Stimulated activated CD4-positive, alpha-beta T cell treated with anti-CD3 and anti-CD28 coated beads, Interleukin-15, amount 100 ng/mL, for 48 hours (primary cell): ENCODE measurements around the gene GYS1.
"Not testable (repeated sequence)": the region's sequence is repeated elsewhere in the genome, so short reads cannot be mapped to it uniquely, and the experiment has no call there.

Experiments
- DNase-seq, 2 donors: peaks; one replicate each; pipeline ENCODE4 v3.0.0-alpha.2; 2020; ENCODE audit warnings: low read depth in 2 of 2

Gene GYS1

DNA sequence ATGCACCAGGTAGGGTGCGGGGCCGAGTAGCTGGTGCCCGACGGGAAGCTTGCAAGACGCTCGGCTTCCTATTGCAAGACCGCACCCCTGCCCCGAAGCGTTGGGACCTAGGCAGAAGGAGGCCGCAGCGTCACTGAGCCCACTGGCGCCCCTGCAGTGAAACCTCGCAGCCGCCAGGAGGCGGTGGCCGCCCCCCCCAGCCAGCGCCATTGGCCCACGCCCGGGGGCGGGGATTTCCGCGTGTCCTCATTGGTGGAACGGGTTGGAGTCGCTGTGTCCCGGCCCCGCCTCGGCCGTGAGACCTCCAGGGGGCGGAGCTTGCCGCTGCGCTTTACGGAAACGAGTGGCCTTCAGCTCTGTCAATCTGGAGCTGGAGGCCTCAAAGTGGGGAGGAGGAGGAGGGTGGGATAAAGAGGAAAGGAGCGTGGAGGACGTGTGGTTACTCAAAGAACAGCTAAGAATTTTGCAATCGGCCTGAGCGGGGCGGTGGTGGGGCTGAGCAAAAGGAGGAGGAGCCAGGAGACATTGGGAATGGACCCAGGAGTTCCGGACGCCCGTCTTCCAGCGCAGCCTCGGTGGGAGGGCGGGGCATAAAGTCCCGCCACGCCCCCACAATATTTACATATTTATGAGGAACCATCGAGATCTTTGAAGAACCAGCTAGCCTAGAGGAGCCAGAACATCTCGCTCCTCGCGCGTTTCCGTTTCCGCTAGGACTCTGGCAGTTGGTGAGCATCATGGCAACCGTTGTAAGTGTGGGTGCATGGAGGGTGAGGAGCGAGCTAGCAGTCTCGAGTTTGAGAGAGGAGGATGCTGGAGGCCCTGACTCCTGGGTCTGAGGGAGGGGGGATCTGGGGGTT is at the start of gene GYS1, which contains the start of gene RUVBL2:
Gene GYS1, minus strand, starts transcription at position 135 of the 860 bp plus-strand sequence. CDS start 197 bp downstream, outside the sequence.
Gene RUVBL2, plus strand, starts transcription at position 713 of the 860 bp plus-strand sequence. Its CDS starts 25 bp downstream, at position 738.
- peak; percentile 99 to 100 for DNase-seq

DNA sequence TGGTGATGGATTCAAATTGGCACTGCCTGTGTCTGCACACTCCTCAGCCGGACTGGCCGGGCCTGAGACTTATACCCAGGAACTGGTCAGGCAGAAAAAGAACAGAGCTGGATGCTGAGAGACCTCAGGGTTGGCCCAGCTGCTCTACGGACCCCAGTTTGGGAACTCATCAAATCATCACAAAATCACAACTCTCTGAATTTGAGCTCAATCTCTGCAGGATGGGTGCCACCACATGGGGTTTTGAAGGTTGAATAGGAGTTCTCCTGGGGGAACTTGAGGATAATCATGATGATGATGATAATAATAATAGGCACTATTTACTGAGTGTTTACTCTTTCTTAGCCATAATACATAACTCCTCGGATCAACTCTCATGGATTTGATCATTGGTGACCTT is 49.6 kb upstream of the GYS1 start:
- not testable (repeated sequence) for DNase-seq

DNA sequence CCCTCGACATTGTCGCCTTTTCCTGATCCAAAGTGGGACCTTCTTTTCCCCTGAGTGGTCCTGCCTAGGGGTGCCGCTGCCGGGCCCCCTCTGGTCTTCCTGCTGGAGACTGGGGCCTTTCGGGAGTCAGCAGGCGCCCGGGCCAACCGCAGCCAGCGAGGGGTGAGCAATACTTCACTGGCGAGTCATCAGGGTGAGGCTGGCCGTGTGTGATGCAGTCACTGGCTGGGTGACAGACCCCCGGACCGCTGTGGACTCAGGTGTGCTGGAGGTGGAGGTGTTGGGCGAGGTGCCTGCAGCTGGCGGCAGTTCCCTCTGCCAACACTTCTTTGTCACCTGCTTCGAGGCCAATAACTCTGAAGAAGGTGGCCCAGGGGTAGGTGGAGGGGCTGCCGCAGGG is 49.1 kb upstream of the GYS1 start:
- DNase-seq: no peak

DNA sequence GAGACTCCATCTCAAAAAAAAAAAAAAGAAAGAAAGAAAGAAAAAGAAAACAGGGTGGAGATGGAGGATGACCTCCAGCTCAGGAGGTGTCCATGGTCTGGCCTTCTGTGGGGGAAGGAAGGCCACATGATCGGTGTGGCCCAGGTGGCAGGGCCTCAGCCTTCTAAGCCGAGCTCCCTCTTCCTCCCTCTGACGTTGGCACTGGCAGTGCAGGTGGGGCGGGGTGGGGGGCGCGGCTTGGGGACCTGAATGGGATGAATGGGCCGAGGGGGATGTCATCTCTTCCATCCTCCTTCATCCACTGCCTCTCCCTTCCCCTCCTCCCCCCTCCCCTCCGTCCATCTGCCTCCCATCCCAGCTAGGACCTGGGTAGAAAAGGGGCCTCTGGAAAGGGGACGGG is 46.6 kb upstream of the GYS1 start:
- not testable (repeated sequence) for DNase-seq

DNA sequence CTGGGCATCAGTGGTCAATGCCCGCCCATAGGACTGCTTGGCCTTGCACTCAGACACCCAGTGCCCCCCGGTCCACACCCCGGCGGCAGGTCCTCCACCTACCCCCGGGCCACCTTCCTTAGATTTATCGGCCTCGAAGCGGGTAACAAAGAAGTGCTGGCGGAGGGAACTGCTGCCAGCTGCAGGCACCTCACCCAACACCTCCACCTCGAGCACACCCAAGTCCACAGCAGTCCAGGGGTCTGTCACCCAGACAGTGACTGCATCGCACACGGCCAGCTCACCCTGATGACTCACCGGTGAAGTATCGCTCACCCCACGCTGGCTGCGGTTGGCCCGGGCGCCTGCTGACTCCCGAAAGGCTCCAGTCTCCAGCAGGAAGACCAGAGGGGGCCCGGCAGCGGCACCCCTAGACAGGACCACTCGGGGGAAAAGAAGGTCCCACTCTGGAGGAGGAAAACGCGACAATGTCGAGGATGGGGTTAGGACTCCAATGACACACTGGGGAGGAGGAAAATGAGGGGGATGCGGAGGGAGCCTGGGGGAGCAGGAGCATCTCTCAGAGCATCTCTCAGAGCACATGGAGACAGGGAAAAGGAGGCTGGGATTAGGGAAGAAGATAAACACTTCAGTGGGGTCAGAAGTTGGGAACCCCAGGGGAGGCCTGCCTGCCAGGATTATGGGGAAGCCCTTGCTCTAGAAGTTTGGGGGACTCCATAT is 45.6 kb upstream of the GYS1 start:
- DNase-seq: not testable (repeated sequence)

DNA sequence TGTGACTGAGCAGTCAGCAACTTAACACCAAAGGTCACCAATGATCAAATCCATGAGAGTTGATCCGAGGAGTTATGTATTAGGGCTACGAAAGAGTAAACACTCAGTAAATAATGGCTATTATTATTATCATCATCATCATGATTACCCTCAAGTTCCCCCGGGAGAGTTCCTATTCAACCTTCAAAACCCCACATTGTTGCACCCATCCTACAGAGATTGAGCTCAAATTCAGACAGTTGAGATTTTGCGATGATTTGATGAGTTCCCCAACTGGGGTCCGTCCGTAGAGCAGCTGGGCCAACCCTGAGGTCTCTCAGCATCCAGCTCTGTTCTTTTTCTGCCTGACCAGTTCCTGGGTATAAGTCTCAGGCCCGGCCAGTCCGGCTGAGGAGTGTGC is 45.0 kb upstream of the GYS1 start:
- DNase-seq: not testable (repeated sequence)

DNA sequence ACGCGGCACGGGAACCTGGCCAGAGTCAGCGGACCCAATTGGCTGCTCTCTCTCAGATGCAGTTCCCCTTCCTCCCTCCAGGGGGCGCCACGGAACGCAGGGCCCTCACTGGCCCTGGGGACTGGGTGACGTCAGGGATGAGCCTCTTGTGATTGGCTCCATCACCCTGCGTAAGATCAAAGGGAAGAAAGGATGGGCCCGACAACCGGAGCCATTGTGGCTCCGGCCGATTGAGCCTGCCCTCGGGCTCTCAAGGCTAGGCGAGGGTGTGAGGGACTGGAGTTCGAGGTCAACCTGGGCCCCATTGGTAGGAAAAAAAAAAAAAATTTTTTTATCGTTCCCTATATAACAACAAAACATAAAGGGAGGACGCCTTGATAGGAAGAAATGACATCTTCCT is 43.7 kb upstream of the GYS1 start, which contains the start of gene CGB1:
Gene CGB1, minus strand, starts transcription at position 81 of the 400 bp plus-strand sequence. CDS start 184 bp downstream, outside the sequence.
- peak; percentile 60 to 68 for DNase-seq

DNA sequence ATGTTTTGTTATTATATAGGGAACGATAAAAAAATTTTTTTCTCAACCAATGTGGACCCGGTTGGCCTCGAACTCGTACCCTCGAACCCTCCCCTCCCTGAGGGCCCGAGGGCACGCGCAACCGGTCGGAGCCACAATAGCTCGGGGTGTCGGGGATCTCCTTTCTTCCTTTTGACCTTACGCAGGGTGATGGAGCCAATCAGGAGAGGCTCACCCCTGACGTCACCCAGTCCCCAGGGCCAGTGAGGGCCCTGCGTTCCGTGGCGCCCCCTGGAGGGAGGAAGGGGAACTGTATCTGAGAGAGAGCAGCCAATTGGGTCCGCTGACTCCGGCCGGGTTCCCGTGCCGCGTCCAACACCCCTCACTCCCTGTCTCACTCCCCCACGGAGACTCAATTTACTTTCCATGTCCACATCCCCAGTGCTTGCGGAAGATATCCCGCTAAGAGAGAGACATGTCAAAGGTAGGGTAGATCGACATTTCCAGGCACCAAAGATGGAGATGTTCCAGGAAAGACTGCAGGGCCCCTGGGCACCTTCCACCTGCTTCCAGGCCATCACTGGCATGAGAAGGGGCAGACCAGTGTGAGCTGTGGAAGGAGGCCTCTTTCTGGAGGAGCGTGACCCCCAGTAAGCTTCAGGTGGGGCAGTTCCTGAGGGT is 38.7 kb upstream of the GYS1 start, which contains the start of gene CGB2:
Gene CGB2, plus strand, starts transcription at position 249 of the 660 bp plus-strand sequence. Its CDS starts 206 bp downstream, at position 455.
- peak; percentile 74 to 82 for DNase-seq

DNA sequence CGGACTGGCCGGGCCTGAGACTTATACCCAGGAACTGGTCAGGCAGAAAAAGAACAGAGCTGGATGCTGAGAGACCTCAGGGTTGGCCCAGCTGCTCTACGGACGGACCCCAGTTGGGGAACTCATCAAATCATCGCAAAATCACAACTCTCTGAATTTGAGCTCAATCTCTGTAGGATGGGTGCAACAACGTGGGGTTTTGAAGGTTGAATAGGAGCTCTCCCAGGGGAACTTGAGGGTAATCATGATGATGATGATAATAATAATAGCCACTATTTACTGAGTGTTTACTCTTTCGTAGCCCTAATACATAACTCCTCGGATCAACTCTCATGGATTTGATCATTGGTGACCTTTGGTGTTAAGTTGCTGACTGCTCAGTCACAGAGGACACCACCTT is 37.2 kb upstream of the GYS1 start:
- DNase-seq: not testable (repeated sequence)

DNA sequence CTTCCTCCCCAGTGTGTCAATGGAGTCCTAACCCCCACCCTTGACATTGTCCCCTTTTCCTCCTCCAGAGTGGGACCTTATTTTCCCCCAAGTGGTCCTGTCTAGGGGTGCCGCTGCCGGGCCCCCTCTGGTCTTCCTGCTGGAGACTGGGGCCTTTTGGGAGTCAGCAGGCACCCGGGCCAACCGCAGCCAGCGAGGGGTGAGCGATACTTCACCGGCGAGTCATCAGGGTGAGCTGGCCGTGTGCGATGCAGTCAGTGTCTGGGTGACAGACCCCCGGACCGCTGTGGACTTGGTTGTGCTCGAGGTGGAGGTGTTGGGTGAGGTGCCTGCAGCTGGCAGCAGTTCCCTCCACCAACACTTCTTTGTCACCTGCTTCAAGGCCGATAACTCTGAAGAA is 36.6 kb upstream of the GYS1 start:
- not testable (repeated sequence) for DNase-seq

DNA sequence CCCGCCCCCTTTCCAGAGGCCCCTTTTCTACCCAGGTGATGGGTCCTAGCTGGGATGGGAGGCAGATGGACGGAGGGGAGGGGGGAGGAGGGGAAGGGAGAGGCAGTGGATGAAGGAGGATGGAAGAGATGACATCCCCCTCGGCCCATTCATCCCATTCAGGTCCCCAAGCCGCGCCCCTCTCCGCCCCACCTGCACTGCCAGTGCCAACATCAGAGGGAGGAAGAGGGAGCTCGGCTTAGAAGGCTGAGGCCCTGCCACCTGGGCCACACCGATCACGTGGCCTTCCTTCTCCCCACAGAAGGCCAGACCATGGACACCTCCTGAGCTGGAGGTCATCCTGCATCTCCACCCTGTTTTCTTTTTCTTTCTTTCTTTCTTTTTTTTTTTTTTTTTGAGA is 35.6 kb upstream of the GYS1 start:
- not testable (repeated sequence) for DNase-seq

DNA sequence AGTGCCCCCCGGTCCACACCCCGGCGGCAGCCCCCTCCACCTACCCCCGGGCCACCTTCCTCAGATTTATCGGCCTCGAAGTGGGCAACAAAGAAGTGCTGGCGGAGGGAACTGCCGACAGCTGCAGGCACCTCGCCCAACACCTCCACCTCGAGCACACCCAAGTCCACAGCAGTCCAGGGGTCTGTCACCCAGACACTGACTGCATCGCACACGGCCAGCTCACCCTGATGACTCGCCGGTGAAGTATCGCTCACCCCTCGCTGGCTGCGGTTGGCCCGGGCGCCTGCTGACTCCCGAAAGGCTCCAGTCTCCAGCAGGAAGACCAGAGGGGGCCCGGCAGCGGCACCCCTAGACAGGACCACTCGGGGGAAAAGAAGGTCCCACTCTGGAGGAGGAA is 32.5 kb upstream of the GYS1 start:
- DNase-seq: not testable (repeated sequence)

DNA sequence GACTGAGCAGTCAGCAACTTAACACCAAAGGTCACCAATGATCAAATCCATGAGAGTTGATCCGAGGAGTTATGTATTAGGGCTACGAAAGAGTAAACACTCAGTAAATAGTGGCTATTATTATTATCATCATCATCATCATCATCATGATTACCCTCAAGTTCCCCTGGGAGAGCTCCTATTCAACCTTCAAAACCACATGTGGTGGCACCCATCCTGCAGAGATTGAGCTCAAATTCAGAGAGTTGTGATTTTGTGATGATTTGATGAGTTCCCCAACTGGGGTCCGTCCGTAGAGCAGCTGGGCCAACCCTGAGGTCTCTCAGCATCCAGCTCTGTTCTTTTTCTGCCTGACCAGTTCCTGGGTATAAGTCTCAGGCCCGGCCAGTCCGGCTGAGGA is 32.0 kb upstream of the GYS1 start:
- not testable (repeated sequence) for DNase-seq

DNA sequence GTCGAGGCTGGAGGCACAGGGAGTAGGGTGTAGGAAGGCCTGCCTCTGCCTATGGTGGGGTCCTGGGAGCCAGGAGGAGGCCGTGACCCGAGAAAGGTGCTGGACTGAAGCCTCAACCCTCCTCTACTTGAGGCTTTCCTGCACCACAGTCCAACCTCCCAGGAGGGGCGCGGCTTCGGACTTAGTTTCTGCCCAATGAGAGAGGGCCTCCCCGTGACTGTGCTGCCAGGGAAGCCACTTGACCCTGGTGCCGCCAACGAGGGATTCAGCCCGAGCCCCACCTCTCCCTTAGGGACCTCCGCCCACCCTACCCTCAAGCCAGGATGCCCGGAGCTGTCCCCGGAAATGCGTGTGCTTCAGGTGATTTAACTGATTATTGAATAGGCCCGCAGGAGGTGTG is 31.1 kb upstream of the GYS1 start, which contains the start of gene CGB3:
Gene CGB3, minus strand, starts transcription at position 101 of the 400 bp plus-strand sequence. CDS start 362 bp downstream, outside the sequence.
- not testable (repeated sequence) for DNase-seq

DNA sequence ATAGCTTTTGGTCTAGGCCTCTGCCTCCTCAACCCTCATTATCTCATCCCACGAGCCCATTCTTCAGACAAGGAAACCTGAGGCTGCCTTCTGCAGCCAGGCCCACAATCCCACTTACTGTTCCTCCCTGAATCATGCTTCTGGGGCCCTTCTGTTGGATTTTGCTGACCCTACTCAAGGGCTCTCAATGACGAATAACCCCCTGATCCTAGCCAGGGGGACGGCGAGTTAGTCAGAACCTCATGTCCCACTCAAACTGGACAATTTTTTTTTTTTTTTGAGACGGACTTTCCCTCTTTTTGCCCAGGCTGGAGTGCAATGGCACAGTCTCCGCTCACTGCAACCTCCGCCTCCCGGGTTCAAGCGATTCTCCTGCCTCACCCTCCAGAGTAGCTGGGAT is 29.0 kb upstream of the GYS1 start:
- DNase-seq: no peak

DNA sequence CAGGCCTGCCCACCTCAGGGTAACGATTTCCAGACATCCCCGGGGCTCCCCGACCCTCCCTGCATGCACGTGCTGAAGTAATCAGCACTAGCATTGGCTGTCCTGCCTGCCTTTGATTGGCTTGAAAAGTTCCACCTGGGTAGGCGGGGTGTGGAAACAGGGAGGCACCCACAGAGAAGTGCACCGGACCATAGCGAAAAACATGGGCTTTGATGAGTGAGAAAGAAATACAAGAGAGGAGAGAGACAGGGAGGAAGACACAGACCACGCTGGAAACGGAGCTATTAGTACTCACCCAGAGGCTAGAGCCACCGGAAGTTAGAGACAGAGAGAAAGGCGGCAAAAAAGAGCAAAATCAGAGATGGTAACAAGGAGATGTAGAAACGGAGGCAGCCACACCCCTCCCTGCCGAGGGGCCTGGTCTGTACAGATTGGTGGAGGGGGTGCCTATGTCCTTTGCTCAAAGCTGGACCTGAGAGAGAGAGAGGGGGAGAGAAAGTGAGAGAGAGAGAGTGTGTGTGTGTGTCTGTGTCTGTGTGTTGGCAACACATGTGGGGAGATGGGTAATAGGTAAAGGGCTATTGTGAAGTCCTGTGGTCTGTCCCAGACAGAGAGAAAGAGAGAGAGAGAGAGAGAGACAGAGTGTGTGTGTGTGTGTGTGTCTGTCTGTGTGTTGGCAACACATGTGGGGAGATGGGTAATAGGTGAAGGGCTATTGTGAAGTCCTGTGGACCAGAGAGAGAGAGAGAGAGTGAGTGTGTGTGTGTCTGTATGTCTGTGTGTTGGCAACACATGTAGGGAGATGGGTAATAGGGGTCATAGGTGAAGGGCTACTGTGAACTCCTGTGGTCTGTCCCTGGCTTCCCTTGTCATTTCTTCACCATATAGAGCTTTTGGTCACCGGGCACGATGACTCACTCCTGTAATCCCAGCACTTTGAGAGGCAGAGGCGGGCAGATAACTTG is 28.1 kb upstream of the GYS1 start:
- DNase-seq: no peak

DNA sequence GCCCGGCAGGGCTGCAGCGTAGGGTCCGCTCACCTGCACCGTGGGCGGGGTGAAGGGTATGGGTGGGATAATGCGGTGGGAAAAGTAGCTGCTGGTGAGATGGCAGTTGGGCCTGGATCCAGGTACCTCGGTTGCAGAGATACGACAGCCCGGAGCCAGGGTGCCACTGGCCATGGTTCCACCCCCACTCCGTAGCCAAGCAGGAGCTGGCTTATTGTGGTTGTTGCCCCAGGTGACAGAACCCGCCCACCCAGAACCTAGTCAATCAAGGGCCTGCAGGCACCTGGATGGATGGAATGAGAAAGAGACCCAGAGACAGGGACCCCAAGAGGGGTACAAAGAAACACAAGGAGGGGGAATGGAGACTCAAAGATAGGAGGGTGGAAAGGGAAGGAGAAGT is 27.2 kb upstream of the GYS1 start:
- DNase-seq: no peak

DNA sequence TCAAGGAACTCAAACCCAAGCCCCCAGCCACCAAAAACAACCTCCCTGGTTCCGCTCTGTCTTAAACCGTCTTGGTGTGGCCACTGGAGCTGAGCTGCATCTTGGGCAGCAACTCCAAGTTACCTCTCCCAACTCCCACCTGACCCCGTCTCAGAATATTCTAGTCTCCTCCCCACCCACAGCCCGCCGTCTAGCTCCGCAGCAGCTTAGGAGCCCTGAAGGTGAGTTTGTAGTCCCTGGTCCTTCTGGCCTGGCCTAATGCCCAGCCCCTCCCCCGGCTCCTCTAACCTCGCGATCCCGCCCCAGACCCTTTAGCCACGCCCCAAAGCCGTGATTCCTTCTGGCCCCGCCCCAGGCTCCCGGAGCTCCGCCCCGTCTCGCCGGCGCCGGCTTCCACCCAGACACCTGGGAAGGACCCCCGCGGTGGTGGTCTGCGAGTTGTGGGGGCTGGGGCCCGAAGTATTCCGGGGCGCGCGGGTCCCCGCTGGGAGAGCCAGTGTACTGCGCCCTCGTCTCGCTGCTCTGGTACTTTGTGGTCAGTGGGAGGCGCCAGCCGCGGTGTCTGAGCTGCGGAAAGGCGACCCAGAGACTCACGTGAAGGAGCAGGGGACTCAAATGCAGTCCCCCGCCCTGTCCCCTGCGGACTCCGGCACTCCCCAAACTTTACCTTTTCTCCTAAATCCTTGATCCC is 26.3 kb upstream of the GYS1 start:
- peak; percentile 47 to 61 for DNase-seq

DNA sequence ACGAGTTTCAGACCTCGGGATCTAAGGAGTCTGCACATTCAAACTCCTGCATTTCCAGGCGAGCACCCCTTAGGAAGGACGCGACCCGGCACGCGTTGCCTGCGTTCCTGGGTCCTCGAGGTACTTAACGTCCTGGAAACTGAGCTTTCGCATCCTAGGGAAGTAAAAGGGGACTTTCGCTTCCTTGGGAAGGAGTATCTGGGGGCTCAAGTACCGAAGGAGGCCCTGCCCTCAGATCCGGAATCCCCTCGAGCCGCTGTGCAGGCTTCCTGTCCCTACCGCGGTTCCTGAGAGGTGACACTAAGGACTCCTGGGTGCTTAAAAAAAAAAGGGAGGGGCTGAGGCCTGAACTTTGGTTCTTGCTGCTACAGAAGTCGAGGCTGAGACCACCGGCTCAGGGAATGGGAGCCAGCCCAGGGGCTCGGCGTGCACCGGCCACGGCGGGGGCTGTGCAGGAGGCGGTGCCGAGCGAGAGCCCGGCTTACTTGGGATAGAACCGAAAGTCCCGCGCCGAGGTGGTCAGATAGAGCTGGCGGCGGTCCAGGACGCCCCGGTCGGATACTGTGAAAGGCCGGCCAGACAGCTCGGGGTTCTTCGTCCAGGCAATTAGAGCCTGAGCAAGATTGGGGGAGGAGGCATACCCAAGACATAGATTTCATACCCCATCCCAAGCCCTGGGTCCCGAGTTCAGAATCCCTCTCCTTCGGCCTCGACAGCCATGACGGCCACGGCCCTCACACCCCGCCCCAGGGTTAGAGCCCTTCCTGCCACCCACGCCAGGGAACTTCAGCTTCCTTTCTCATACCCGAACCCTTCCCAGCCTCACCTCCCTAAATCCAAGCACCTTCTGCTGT is 25.5 kb upstream of the GYS1 start:
- DNase-seq: not testable (repeated sequence)
